Measurements from ENCODE around the gene C14orf180.

Gene C14orf180

DNA sequence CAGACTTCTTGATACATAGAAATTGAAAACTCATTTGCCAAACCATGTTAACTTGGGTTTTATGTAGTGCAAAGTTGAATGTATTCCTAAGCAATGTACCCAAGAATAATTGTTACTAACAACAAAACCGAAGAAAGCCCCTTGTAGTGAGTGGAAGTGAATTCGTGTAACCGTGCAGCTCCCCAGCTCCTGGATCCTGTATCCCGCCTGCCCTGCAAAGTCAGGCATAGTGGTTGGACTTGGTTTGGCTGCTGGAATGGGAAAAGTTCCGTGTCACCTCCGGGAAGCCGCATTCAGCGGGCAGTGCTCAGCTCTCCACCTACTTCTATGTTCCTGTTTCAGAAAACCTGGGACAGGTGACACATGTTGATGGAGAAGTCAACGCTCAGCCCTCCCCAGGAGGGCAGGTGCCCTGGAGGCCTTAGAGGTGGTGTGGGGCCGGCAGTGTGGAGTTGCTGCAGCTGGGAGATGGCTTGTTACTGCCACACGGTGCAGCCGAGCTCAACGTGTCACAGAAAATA, 29.2 kb upstream of the C14orf180 start:
- no peak for DNase-seq (ENCODE audit: low read depth)

DNA sequence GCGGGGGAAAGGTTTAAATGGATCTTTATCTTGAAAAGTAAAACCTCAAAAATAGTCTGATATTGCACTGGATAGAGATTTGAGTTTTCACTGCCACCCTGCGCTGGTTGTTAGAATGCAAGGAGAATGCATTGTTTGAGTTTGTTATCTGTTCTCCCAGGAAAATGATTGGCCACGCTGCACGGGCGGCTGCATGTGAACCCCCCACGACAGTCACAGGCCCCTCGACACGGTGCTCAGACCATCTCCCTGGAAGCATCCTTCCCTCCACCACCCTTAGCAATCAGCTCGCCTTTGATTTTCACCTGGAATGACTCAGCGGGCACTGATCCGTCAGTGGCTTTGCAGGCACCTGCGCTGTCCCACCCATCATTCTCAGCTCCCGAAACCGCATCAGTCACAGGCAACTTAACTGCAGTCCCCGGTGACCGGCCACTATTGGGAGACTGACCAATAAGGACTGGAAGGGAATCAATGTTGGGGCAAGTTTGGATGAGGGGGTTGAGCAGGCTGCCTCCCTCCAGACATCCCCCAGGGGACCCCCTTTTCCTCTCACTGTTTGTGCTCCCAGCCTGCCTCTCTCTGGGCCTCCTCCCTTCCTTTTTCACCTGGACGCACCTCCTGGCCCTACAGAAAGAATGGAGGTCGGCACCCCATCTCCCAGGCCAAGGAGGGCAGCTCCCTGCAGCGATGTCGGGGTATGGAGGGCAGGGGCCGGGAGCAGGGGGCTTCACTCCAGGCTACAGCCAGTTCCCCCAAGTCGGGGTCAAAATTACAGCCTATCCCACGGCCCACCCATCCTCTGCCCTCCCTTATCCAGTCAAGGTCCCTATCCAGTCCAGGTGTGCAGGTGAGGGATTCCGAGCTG, 28.5 kb upstream of the C14orf180 start:
- DNase-seq (ENCODE audit: low read depth), result no peak

DNA sequence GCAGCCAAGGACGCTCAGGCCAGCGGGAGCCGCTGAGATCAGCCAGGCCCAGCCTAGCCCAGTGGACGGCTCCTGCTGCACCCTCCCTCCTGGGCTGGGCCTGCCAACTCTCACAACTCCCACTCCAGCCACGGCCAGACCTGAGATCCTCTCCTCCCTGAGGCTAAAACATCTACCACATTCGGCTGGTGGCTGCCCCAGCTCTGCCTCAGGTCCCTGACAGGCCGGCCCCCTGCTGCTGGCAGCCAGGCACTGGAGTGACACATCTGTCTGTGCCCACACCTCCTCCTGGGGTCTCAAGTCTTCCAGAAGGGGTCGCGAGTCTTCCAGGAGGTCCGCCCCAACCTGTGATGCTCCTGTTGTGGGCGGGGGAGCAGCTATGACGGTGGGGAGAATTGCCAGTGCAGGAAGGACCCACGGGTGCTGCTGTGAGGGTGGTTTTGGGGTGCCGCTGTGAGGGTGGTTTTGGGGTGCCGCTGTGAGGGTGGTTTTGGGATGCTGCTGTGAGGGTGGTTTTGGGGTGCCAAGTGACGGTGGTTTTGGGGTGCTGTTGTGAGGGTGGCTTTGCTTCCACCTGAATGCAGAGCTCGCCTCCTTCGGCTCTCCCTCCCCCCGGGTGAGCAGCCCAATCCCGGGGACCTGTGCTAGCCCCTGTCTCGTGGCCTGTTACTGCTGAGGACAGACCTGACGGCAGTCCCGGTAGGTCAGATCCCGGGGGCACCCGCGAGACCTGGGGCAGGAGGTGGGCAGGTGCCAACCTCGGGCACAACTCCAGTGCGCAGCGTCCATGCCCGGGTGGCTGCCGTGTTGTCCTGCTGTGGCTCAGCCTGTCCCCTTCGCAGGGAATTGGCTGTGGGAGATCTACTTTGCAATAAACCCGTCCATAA, 27.5 kb upstream of the C14orf180 start:
- no peak for DNase-seq (ENCODE audit: low read depth)

DNA sequence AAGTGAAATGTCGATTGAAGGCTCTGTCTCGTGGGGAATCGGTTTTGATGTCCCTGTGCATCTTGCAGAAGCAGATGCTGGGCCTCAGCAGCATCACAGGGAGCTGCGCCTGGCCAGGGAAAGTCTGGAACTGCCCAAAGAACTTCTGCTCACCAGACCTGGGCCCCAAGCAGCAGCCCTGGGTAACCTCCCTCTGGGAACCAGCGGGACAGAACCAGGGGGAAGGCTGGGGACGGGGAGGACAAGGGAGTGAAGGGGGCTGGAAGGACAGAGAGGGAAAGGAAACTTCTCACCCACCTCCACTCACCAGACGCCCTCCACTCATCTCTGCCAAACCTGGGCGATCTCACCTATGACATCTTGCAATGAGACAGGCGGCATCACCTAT, 26.8 kb upstream of the C14orf180 start:
- DNase-seq (ENCODE audit: low read depth), result no peak

DNA sequence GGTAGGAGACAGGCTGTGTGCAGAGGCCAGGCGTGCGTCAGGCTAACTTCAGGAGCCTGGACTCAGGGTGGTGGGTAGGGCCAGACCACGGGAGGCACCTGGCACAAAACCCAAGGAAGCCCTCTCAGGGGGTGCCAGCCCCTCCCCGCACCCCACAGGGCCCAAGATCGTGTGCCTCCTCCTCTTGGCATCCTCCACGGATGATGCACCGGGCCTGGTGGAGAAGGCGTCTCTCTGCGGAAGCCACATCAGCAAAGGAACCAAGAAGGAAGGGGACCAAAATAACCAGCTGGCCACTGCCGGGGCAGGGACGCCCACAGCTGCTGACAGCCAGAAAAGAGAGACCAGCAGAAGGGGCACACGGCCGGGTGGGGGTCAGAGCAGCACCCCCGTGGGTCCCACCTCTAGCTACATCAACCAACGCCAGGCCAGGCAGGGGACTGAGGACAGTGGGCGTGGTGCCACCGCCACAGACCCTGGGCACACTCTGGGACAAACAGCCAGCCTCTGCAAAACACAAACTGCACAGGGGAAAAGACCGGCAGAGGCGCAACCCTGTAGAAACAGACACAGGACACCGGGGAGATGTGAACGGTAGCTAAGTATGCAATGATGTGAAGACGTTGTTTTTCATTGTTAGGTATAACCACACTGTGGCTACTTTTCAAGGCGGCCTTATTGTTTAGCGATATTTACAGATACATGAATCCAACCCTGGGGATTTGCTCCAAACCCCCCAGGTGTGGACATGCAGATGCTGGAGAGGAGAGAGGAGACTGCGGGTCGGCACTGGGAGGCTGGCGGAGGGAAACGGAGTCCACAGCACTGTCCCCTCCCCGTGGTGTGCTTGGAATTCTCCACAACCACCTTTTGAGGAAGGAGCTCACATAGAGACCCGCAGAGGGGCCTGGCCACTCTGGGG, 26.1 kb upstream of the C14orf180 start:
- no peak for DNase-seq (ENCODE audit: low read depth)

DNA sequence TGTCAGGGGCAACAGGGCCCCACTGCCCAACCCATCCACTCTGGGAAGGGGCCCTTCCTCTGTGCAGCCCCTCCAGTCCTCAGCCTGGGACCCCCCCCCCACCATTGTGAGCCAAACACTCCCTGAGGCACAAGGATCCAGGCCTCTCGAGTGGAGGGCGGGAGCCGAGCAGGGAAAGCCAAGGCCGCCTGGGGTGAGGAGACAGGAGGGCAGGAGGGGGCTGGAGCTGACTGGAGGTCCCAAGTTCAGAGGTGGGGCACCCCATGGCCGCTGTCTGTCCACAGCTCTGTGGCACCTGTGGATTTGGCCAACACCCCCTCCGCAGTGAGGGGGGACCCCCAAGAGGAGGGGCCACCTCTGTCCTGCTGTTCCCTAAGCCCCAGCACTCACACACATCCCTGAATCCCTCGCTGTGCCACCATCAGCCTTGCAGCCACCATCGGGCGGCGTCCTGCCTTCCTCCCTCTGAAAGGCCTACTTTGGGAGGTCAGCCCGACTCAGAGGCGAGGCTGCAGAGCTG, 25.4 kb upstream of the C14orf180 start:
- no peak for DNase-seq (ENCODE audit: low read depth)

DNA sequence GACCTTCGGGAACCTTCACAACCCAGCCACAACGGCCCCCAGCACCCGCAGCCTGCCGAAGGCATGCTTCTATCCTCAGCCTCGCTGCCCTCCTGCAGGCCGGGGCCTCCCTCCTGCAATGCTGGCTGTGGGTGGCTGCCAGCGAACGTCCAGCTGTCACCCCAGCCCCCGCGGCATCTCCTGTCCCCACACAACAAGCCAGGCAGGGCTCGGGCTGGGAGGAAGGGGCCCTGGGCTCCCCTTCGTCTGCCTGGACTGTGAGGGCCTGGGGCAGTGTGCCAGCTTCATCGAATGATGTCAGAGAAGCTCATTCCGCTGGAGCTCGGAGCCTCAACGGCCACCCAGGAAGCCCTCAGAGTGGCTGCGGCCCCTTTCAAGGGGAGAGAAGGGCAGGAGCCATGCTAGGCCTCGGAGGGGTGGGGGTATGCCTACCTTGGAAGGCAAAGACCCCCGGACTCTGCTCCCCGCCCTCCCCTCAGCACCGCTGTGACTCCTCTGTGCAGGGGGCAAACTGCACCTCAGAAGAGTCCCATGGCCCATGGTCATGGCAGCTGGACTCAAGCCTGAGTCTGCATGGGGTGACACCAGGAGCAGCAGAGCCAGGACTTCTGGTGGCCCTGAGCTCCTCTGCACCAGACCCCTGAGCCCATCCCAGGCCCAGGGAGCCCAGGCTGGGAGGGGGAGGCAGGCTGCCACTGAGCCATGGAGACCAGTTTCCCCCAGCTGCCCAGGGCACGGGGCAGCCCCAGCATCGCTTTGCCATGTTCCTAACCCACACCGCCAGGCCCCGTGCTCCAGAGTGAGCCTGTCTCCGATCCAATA, 24.7 kb upstream of the C14orf180 start:
- no peak for DNase-seq (ENCODE audit: low read depth)

DNA sequence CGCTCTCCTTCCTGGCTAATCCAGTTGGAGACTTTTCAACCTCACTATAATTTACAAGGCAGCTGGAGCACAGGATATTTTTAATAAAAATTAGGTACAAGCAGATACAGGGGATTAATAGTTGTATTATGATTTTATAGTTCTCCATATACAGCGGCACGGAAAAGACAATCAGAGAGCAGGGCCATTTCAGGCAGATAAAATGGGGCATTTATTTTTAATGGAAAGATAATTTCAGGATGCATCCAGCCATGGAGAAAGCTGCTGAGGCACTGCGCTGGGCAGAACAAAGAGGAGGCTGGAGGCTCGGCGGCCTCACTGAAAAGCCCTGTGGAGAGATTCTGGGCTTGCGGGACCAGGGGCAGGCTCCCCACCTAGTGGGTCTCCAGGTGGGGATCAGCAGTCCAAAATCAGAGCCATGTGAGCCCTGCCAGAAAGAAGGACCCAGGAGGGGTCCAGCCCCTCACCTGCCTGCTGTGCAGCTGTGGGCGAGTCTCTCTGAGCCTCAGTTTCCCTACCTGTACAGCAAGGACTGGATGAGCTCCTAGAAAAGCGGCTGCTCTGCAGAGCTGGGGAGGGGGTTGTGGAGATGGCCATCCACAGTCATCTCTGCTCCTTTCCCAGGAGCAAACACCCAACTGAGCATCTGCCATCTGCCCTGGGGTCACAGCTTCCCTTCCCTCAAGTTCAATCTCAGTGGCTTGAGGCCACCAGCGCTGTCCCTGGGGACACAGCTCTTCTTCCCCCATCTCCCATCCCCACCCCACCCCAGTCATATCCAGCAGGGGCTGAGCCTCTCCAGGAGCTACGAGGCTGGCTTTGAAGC, 23.9 kb upstream of the C14orf180 start:
- DNase-seq (ENCODE audit: low read depth), result no peak

DNA sequence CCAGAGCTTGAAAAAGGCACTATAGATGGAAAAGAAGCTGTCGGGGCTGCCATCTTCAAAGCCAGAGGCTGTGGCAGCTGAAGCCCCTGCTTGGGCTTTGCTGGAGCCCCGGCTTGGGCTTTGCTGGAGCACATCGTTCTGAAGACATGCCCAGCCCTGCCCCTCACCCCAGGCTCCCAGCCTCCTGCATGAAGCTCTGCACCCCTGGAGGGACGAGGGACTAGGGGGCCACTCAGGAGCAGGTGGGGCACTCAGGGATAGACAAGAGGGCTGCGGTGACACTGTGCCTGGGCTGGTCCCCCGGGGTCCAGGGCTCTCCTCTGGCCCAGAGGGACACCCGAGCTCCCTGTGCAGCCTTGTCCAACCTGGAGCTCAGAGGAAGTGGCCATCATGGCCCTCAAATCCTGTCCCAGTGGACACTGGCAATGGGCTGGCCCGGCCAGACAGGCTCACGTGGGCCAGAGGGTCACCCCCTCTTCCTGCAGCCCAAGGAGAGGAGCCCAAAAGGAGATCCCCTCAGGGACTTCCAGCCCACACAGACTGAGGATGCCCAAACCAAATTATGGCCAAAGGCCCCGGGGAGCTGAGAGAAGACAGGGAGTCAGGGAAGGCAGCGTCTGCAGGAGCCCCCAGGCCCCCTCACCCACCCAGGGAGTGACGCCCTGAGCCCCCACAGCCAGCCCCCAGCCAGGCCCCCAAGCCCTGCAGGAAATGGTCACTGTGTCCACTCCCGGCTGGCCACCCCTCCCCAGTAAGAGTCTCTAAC, 23.1 kb upstream of the C14orf180 start:
- DNase-seq (ENCODE audit: low read depth), result no peak

DNA sequence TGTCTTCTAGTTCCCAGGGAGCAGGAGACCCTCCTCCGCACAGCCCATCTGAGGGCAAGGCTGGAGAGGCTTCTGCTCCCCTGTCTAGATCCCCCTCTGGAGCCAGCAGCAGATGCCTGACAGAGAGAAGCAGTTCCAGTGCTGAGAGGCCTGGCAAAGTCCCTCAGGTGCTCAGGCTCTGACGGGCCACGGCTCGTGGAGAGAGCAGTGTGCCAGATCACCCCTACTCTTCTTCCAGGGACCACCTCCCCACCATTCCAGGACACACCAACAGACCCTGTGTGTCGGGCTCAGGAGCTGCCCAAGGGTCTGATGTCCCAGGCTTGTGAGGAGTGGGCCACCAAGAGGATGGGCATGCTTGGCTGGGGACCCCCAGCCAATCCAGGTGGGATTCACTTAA, 22.5 kb upstream of the C14orf180 start:
- no peak for DNase-seq (ENCODE audit: low read depth)

DNA sequence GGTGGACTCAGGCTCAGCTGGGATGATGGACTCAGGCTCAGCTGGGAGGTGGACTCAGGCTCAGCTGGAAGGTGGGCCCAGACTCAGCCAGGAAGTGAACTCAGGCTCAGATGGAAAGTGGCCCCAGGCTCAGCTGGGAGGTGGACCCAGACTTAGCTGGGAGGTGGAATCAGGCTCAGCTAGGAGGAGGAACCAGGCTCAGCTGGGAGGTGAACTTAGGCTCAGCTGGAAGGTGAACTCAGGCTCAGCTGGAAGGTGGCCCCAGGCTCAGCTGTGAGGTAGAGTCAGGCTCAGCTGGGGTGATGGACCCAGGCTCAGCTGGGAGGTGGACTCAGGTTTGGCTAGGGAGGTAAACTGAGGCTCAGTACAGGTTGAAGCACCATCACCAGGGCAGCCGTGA, 21.8 kb upstream of the C14orf180 start:
- DNase-seq (ENCODE audit: low read depth), result no peak

DNA sequence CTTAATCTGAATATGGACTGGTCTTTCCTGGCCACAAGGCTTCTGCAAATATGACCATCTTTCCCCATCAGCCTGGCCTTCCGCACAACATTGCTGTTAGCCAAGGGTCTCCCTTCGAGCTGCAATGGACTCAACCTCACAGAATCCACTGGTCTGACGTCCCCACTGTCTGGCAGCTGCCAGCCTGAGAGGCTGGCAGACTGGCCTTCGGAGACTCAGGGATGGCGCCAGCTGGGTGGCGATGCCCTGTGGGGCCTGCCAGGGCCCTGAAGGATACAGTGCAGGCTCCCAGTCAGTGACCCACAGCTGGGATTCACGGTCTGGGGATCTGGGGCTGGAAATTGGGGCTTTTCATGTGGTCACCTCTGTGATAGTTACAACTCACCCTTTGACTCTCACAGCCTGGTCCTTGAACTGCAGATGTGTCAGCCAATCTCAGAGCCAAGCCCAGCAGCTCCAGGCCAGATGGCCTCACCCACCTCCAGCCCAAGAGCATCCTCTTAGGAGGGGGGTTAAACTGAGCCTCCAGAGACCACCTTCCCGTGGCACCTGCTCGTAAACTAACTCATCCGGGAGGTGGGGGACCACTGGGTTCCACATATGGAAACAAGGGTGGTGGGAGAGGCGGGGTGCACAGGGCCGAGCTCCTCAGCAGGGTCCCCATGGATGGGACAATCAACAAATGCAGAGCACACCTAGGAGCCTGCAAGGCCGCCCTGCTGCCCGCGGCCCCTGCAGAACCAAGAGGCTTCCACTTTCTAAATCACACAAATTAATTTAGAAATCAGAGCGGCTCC, 21.1 kb upstream of the C14orf180 start:
- no peak for DNase-seq (ENCODE audit: low read depth)

DNA sequence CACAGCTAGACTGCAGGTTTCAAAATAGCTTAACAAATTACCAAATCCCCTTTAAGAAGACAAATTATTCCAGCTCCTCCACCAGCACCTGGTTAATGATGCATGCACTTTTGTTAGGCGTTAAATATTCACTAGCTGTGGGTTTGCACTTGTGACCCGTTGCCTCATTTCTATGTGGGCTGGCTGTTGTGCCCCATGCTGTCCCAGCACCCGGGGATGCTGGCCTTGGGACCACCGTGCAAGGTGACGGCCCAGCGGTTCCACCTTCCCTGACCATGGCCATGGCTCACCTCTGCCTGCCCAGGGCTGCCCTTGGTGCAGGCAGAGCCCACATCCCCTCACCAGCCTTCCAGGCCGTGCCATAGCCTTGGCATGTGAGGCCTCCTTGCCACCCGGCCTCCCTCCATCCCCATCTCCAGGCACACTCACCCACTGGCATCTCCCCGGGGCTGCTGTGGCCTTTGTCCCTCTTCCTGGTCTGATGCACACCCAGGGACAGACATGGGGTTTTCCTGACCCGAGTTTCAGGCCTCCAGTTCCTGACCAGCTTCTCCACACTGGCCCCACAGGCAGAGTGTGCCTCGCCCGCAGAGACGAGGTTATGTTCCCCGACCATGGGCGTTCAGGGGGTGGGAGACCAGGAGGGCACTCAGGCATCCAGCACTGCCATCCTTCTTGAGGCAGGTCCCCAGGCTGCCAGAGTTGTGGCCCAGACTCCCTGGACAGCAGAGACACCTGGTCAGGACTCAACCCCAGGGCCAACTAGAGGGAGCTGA, 20.3 kb upstream of the C14orf180 start:
- DNase-seq (ENCODE audit: low read depth), result no peak

DNA sequence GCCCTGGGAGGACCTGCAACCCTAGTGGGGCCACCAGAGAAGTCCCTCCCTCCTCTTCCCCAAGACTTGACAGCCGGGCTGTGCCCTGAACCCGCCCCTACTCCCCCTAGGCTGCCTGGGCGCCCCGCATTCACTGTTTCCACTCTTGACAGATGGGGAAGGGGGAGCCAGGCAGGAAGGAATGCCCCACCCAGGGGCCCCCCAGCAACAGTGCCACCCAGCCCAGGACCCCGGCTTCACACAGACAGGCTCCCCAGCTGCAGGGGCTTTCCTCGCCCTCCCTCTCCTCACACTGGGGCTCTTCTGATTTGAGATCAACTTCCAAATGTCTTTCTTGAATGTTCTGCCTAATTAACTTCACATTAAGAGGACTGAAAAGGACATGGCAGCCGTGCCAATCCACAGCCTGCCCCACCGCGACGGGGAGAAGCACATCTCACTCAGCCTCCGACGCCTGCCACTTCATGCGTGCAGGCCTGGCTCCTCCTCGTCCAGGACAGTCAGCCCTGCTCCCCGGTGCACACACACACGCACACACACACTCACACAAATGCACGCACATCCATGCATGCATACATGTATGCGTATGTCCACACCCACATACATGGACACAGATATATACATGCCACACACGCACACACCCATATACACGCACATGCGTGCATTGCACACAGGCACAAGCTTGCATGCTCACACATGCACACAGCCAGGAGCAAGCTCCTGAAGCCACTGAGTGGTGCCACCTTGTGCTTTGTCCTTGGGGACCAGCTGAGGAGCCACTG, 19.6 kb upstream of the C14orf180 start:
- no peak for DNase-seq (ENCODE audit: low read depth)

DNA sequence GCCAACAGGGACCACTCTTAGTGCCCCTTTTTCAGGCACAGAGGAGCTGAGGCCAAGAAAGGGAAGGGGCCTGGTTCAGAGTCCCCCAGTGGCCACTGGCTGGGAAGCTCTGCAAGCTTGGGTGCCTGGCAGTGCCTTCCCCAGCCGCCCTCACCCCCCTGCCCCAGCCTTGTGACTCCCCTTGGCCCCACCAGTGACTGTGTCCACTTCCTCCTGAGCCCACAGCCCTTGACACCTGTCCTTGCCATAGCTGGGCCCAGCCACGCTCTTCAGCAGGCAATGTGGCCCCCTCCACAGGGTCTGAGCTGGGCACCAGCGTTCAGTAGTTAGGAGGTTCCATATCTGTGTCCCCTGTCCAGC, 19.0 kb upstream of the C14orf180 start:
- DNase-seq (ENCODE audit: low read depth), result no peak

DNA sequence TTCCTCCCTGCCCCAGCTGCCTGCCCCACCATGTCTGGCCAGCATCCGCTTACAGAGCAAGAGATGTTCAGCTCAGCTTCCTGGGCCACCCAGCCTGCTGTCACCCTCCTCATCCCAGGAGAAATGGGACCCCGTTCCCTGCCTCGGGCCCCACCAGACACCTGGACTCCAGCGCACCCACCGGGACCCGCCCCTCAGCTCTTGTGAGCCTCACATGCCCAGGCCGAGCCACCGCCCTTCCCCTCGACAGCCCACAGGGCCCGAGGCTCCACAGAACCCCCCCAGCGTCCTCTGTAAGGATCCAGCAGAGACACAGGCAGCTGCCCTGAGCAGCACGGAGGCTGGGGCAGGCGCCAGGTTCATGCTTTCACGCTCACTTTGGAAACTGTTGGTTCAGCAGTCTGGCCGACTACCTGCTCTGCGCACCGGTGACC, 18.4 kb upstream of the C14orf180 start:
- DNase-seq (ENCODE audit: low read depth), result no peak
